Chondrocyte (in vitro differentiated cells): Measurements from ENCODE around the gene TPSD1. TPM values are rescaled to one million over a fixed set of nuclear protein-coding genes. Genes with fewer than 3 reads are reported as not detected.
"Not testable (repeated sequence)": the region's sequence is repeated elsewhere in the genome, so short reads cannot be mapped to it uniquely, and the experiment has no call there.

ENCODE experiments used
- DNase-seq: peaks from one replicate; pipeline ENCODE4 v3.0.0; 2021; ENCODE audit warnings: mixed read lengths, low spot score
- H3K27ac Mint-ChIP-seq: one replicate; pipeline ENCODE4 v1.8.0; 2021; ENCODE audit warnings: mild to moderate bottlenecking, moderate library complexity, mixed read lengths; ENCODE audit not compliant: unreplicated experiment
- H3K27me3 Mint-ChIP-seq: 2 replicates; pipeline ENCODE4 v1.8.0; 2021; ENCODE audit warnings: low read depth, mixed read lengths
- H3K36me3 Mint-ChIP-seq: 2 replicates; pipeline ENCODE4 v1.8.0; 2021; ENCODE audit warnings: low read depth, mixed read lengths
- H3K4me1 Mint-ChIP-seq: 2 replicates; pipeline ENCODE4 v1.8.0; 2021; ENCODE audit warnings: low read depth, mild to moderate bottlenecking, mixed read lengths
- H3K4me3 Mint-ChIP-seq: one replicate; pipeline ENCODE4 v1.8.0; 2021; ENCODE audit warnings: mild to moderate bottlenecking, moderate library complexity, mixed read lengths; ENCODE audit not compliant: unreplicated experiment
- H3K9me3 Mint-ChIP-seq: 2 replicates; pipeline ENCODE4 v1.8.0; 2021; ENCODE audit warnings: low read depth, mixed read lengths
- CTCF ChIP-seq: fragments of 200-600 bp; sonication (generic); IDR thresholded peaks from 2 replicates; pipeline ENCODE4 v1.5.0; 2021; ENCODE audit warnings: antibody characterized with exemption, mild to moderate bottlenecking, moderate library complexity
- long read RNA-seq: library from polyadenylated mRNA; stranded (forward); transcript quantifications from one replicate; pipeline ENCODE4 v2.0.0, GENCODE V29; 2021
- total RNA-seq: library from RNA; stranded (reverse); gene quantifications from 3 replicates; pipeline ENCODE4 v1.2.1, GENCODE V29; 2021

TPSD1 gene
- not detected in 3 replicates for total RNA-seq
- long read RNA-seq: 0 reads

- H3K27me3 Mint-ChIP-seq, H3K27ac Mint-ChIP-seq, DNase-seq, H3K4me3 Mint-ChIP-seq, H3K36me3 Mint-ChIP-seq, H3K4me1 Mint-ChIP-seq, H3K9me3 Mint-ChIP-seq: not testable (repeated sequence)
These were observed at the start of gene TPSD1 for GRCh38 chr16:1255276-1256122. TSS of gene TPSD1 (plus strand) at chr16:1256069. CDS start at chr16:1256281, 212 bp downstream.

- no peak overlapping the region for H3K27ac Mint-ChIP-seq
- H3K27me3 Mint-ChIP-seq: no peaks in the 10 kb centered on the region
- TF ChIP-seq CTCF: peak; percentile 17
- DNase-seq: no peak
- no peak overlapping the region for H3K4me3 Mint-ChIP-seq
- H3K9me3 Mint-ChIP-seq: no peaks in the 10 kb centered on the region
- peaks cover 21% of the 10 kb centered on the region for H3K36me3 Mint-ChIP-seq
- H3K4me1 Mint-ChIP-seq: no peaks in the 10 kb centered on the region
These were observed 49.5 kb upstream of the TPSD1 start for GRCh38 chr16:1206326-1206725.

DNA sequence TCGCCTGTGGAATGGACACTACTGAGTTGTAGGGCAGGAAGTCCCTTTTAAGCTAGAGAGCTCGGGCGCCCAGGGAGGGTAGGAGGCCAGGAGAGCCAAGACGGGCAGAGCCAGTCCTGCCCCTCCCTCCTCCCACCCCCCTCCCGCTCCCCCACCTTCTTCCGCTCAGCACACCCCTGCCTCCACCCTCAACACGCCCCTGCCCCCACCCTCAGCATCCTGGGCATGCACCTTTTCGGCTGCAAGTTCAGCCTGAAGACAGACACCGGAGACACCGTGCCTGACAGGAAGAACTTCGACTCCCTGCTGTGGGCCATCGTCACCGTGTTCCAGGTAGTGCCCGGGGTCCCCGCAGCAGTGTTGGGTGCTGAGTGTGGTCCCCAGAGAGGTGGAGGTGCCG, 49.1 kb upstream of the TPSD1 start:
- no peak overlapping the region for H3K27ac Mint-ChIP-seq
- peaks cover 19% of the 10 kb centered on the region for H3K36me3 Mint-ChIP-seq
- H3K4me1 Mint-ChIP-seq: no peaks in the 10 kb centered on the region
- no peaks in the 10 kb centered on the region for H3K9me3 Mint-ChIP-seq
- H3K4me3 Mint-ChIP-seq: no peak overlapping the region
- TF ChIP-seq CTCF: no peak
- DNase-seq: no peak
- no peaks in the 10 kb centered on the region for H3K27me3 Mint-ChIP-seq

DNA sequence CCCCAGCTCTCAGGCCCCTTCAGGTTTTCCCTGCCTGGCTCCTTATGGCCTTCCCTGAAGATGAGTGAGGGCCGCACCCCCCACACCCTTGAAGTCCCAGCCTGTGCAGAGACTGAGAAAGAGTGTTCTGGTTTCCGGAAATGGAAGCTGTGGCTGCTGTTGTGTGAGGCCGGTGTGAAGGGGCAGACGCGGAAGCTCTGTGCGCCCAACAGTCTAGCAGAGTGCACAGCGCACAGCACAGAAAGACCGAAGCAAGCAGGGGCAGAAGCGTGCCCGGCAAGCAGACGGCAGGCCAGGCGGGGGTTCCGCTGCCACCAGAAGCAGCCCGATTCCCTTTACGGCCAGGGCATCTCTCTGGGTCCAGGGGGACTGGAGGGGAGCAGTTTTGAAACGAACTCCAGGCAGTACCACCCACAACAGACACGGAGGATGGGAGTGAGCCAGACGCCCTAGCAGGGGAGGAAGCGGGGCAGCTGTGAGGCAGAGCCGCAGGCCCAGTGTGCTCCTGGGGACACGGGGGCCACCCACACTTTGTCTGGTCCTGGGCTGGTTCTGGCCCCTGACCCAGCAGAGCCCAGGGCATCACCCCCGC, 47.5 kb upstream of the TPSD1 start:
- DNase-seq: no peak
- TF ChIP-seq CTCF: no peak
- no peak overlapping the region for H3K4me3 Mint-ChIP-seq
- H3K4me1 Mint-ChIP-seq: no peaks in the 10 kb centered on the region
- H3K9me3 Mint-ChIP-seq: no peaks in the 10 kb centered on the region
- H3K27ac Mint-ChIP-seq: no peak overlapping the region
- peaks cover 19% of the 10 kb centered on the region for H3K36me3 Mint-ChIP-seq
- H3K27me3 Mint-ChIP-seq: no peaks in the 10 kb centered on the region

- Mint-ChIP-seq H3K9me3 (no peaks in the 10 kb centered on the region), H3K27ac (no peak overlapping the region), H3K27me3 (no peaks in the 10 kb centered on the region), H3K36me3 (peaks cover 16% of the 10 kb centered on the region), H3K4me3 (no peak overlapping the region), H3K4me1 (no peaks in the 10 kb centered on the region)
- TF ChIP-seq CTCF: no peak
- DNase-seq: no peak
These were observed 46.8 kb upstream of the TPSD1 start for GRCh38 chr16:1209081-1209480.
